ENCODE measurements around the gene KCNJ16.

KCNJ16 gene

DNA sequence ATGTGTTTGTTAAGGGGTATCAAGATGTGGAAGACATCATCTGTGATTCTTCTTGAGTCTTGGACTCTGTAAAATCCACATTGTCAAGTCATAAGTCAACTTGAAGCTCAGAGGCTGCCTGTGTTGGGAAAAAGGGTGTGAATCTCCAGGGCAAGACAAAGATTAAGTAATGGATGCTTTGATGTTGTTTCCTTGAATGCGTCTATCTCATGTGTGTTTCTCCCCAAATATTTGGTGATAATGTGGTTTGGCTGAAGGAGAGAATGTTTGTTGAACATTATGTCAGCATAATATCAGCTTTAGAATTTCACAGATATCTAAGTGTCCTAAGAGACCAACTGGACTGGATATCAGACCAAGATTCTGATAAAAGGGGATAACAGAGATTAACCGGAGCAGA lies 24.1 kb upstream of the KCNJ16 start:
- no peak overlapping the region for H3K4me3 Mint-ChIP-seq
- no peak overlapping the region for H3K27ac Mint-ChIP-seq
- H3K27me3 Mint-ChIP-seq (ENCODE audit: low read depth): no peaks in the 10 kb centered on the region
- peaks cover 2% of the 10 kb centered on the region for H3K4me1 Mint-ChIP-seq (ENCODE audit: low read depth)
- no peaks in the 10 kb centered on the region for H3K9me3 Mint-ChIP-seq
- no peaks in the 10 kb centered on the region for H3K36me3 Mint-ChIP-seq (ENCODE audit: low read depth)

DNA sequence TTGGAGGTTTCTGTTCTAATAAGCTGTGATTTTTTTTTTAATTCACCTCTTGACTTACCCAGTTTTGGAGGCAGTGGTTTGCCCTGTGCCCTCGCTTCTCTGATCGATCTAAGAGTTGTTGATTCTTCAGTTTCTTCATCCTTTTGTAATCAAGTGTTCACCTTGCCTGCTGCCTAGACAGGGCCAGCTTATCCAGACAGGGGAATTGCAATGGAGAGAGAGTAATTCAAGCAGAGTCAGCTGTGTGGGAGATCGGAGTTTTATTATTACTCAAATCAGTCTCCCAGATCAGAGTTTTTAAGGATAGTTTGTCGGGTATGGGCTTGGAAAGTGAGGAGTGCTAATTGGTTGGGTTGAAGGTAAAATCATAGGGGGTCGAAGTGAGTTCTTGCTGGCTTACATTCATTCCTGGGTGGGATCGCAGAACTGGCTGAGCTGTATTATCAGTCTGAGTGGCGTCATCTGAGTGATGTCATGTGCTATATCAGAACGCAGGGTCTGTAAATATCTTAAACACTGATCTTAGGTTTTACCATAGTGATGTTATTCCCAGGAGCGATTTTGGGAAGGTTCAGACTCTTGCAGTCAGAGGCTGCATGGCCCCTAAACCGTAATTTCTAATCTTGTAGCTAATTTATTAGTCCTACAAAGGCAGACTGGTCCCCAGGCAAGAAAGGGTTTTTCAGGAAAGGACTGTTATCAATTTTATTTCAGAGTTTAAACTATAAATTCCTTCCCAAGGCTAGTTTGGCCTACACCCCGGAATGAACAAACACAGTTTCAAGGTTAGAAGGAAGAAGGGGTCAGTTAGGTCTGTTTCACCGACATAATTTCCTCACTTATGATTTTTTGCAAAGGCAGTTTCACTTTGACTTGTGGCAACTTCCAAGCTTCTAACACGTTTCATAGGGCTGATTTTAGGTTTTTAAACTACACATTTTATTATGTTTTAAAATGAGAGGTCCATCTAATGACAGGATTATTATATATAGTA lies 21.5 kb upstream of the KCNJ16 start:
- Mint-ChIP-seq H3K36me3 (ENCODE audit: low read depth) (no peaks in the 10 kb centered on the region), H3K4me3 (no peak overlapping the region), H3K27ac (no peak overlapping the region), H3K9me3 (no peaks in the 10 kb centered on the region), H3K4me1 (ENCODE audit: low read depth) (peaks cover 2% of the 10 kb centered on the region), H3K27me3 (ENCODE audit: low read depth) (no peaks in the 10 kb centered on the region)

DNA sequence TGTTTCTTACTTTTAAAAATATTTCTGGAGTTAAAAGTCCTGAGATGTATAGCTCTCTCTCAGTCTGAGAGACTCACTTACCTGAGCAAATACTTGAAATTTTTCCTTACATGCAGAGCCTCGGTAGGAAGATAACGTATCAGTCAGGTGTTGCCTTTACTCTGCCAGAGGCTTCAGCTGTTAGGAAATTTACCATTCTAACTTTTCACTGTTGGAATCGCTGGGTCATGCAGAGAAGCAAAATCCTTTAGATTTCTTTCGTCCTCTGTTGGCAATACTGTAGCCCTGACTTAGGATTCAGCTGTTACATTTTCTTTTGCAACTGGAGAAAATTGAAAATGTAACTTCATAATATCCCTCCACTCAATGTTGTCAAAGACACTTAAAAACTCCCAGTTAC lies 20.0 kb upstream of the KCNJ16 start:
- H3K4me3 Mint-ChIP-seq: no peak overlapping the region

DNA sequence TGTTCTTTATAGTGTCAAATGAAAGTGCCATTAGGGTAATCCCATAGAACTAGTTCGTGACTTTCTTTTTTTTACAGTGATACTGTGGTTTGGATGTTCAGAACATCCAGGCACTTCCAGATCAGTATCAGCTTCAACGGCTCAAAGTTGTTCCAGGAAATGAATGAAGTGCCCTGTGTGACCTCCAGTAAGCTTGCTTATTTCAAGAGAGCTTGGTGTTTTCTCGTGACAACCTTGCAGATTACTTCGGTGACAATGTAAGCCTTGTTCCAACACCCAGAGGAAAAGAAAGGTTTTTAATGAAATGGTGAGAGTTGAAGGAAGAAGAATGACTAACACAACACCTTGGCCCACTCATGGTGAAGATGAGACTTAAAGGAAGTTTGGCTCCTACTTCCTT lies 16.0 kb upstream of the KCNJ16 start:
- no peaks in the 10 kb centered on the region for H3K9me3 Mint-ChIP-seq
- peaks cover 3% of the 10 kb centered on the region for H3K4me1 Mint-ChIP-seq (ENCODE audit: low read depth)
- H3K36me3 Mint-ChIP-seq (ENCODE audit: low read depth): no peaks in the 10 kb centered on the region
- no peak overlapping the region for H3K4me3 Mint-ChIP-seq
- no peaks in the 10 kb centered on the region for H3K27me3 Mint-ChIP-seq (ENCODE audit: low read depth)
- no peak overlapping the region for H3K27ac Mint-ChIP-seq

More for the DNA sequence above, 20.0 kb upstream of the KCNJ16 start:
- Mint-ChIP-seq H3K27ac (no peak overlapping the region), H3K27me3 (ENCODE audit: low read depth) (no peaks in the 10 kb centered on the region), H3K36me3 (ENCODE audit: low read depth) (no peaks in the 10 kb centered on the region), H3K9me3 (no peaks in the 10 kb centered on the region), H3K4me1 (ENCODE audit: low read depth) (peaks cover 5% of the 10 kb centered on the region)

DNA sequence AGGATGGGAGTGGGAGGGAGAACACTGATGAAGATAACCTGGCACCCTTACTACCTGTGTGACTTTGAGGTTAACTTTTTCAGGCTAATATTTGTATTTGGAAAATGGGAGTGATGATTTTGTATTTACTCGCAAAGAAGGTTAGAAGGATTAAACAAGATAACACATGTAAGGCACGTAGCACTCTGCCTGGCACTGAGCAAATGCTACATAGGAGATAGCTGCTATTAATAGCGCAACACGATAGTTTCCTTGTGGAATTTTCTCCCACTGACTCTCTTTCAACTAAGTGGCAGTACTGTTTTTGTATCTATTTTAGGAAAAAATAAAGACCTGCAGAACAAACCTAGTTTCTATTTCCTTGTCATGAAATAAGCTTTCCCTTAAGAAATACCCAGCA lies 15.4 kb upstream of the KCNJ16 start:
- Mint-ChIP-seq H3K4me3 (no peak overlapping the region), H3K27ac (no peak overlapping the region), H3K9me3 (no peaks in the 10 kb centered on the region), H3K36me3 (ENCODE audit: low read depth) (no peaks in the 10 kb centered on the region), H3K4me1 (ENCODE audit: low read depth) (peaks cover 3% of the 10 kb centered on the region), H3K27me3 (ENCODE audit: low read depth) (no peaks in the 10 kb centered on the region)

DNA sequence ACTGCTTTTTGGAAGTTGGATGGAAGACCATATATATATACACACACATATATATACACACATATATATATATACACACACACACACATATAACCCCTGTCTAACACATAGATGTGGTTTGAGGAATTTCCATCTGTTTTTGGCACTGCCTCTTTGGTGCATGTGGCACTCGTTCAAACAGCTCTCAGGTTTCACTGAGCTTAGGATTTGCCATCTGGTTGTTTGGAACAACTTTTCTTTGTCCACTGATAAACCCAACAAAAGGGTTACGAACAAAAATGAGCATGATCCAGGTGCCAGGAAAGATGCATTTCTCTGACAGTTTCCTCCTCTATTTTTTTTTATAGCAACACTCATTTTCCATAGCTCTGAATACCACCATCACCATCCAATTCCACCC lies 14.6 kb upstream of the KCNJ16 start:
- no peaks in the 10 kb centered on the region for H3K9me3 Mint-ChIP-seq
- peaks cover 3% of the 10 kb centered on the region for H3K4me1 Mint-ChIP-seq (ENCODE audit: low read depth)
- no peak overlapping the region for H3K4me3 Mint-ChIP-seq
- no peaks in the 10 kb centered on the region for H3K27me3 Mint-ChIP-seq (ENCODE audit: low read depth)
- no peaks in the 10 kb centered on the region for H3K36me3 Mint-ChIP-seq (ENCODE audit: low read depth)
- no peak overlapping the region for H3K27ac Mint-ChIP-seq

DNA sequence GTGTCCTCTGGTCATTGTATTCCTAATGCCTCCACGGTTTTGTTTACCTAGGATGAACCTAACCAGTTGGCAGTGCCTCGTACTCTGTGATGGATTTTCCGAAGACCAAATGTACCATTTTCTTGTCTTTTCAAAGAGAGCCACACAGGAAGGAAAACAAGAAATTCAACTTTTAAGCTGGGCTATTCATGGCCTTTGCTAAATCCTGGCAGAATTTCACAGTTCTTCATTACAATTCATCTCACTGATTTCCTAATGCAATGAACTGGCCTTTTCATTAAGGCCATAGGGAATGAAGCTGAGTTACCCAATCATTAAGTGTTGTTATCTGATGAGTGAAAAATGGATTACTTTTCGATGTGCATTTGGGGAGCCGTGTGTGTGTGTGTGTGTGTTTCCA lies 7.9 kb upstream of the KCNJ16 start:
- Mint-ChIP-seq H3K4me1 (ENCODE audit: low read depth) (no peaks in the 10 kb centered on the region), H3K4me3 (no peak overlapping the region), H3K27ac (no peak overlapping the region), H3K36me3 (ENCODE audit: low read depth) (no peaks in the 10 kb centered on the region), H3K27me3 (ENCODE audit: low read depth) (no peaks in the 10 kb centered on the region), H3K9me3 (no peaks in the 10 kb centered on the region)

DNA sequence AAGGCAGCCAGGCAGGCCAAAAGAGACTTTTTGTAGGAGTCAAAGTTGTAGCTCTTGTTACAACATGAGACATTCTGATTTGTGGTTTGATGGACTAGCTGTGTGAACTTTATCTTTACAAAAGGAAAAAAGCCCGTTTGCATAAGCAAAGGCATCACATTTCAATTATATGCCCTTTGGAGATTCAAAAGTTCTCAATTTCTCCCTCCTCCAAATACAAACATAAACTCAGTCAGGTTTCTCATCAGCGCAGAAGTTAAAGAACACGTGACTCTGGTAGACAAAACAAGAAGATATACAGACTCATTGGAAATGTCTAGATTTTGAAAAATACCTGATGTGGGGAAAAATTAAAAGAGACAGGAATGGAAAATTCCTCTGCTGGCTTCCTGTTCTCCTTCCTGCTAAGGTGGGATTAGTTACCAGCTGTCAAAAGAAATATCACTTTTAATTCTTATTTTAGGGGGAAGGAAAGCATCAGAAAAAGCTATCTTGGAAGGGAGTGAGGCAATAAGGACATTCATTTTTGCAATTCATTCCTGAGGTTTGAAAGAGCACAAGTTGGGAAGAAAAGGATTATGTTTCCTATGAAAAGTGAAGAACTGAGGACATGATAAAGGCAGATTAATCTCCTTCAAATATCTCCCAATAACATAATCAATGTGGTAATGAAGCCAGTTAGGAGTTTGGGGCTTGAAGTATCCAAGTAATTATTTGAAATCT lies 4.6 kb upstream of the KCNJ16 start:
- H3K4me1 Mint-ChIP-seq (ENCODE audit: low read depth): no peaks in the 10 kb centered on the region

DNA sequence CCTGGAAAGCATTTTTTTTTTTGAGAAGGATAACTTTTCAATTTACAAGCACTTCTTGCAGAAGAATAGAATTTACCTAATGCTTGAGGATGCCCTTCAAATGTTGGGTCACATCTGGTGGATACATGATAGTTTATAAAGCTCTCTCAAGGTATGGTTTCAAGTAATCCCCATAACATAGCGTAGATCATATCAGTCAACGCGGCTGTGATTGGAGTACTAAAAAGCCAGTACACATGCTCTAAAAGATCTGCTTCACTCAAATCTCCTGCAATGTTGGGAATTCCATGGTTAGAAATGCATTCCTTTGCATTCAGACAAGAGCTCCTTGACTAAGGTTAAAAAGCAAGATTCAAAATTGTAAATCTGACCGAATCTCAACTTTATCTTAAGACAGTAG lies 3.9 kb upstream of the KCNJ16 start:
- H3K4me3 Mint-ChIP-seq: no peak overlapping the region
- H3K27ac Mint-ChIP-seq: no peak overlapping the region
- H3K27me3 Mint-ChIP-seq (ENCODE audit: low read depth): peaks cover 3% of the 10 kb centered on the region
- H3K4me1 Mint-ChIP-seq (ENCODE audit: low read depth): no peaks in the 10 kb centered on the region
- no peaks in the 10 kb centered on the region for H3K9me3 Mint-ChIP-seq
- H3K36me3 Mint-ChIP-seq (ENCODE audit: low read depth): no peaks in the 10 kb centered on the region

More for the DNA sequence above, 4.6 kb upstream of the KCNJ16 start:
- Mint-ChIP-seq H3K27ac (no peak overlapping the region), H3K4me3 (no peak overlapping the region), H3K27me3 (ENCODE audit: low read depth) (peaks cover 3% of the 10 kb centered on the region), H3K9me3 (no peaks in the 10 kb centered on the region), H3K36me3 (ENCODE audit: low read depth) (no peaks in the 10 kb centered on the region)

DNA sequence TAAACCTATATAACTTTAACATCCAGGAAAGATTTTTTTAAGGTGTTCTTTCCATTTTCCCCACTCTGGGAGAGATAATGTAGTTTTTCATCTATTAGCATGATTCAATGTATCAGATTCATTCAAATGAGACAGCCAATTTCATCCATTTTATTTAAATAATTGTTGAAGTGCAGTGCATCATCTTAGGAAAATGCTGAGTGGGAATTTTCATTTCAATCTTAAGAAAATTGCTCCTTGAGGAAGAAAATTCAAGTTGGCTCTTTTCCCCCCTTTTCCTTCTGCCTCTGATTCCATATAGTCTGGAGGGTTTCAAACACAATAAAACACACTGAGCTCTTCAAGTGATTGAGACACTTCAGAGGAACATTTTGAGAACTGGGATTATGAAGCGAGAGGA lies 3.4 kb upstream of the KCNJ16 start:
- Mint-ChIP-seq H3K9me3 (no peaks in the 10 kb centered on the region), H3K4me3 (no peak overlapping the region), H3K27ac (no peak overlapping the region), H3K27me3 (ENCODE audit: low read depth) (peaks cover 3% of the 10 kb centered on the region), H3K36me3 (ENCODE audit: low read depth) (no peaks in the 10 kb centered on the region), H3K4me1 (ENCODE audit: low read depth) (no peaks in the 10 kb centered on the region)

DNA sequence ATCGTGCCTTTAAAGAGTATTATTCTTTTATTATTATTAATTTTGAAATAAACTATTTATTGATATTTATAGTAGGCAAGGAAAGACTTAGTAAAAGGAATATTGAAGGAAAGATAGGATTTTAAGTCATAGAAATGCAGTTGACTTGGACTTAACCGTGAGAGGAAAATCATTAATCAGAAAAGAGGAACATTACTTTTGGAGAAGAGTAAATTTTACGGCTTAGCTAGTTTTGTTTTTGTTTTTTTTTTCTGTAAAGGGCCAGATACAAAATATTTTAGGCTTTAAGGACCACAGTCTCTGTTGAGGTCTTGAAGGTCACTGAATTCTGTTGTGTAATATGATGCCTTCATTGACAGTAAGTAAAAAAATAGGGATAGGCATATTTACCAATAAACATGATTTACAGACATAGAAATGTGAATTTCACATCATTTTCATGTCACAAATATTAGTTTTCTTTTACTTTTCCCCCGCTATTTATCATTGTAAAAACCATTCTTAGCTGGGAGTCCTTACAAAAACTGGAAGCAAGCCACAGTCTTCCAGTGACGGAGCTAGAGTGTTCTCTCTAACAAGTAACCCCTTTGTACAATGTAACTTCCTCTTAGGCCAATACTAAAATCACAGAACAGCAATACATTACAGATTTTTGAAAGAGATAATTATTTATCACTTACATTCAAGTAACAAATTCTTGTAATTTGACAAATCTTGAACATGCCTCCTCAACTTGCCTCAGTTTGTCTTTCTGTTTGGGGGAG lies 2.3 kb upstream of the KCNJ16 start:
- Mint-ChIP-seq H3K27me3 (ENCODE audit: low read depth) (peaks cover 3% of the 10 kb centered on the region), H3K9me3 (no peaks in the 10 kb centered on the region), H3K36me3 (ENCODE audit: low read depth) (no peaks in the 10 kb centered on the region), H3K4me1 (ENCODE audit: low read depth) (no peaks in the 10 kb centered on the region), H3K27ac (no peak overlapping the region), H3K4me3 (no peak overlapping the region)

DNA sequence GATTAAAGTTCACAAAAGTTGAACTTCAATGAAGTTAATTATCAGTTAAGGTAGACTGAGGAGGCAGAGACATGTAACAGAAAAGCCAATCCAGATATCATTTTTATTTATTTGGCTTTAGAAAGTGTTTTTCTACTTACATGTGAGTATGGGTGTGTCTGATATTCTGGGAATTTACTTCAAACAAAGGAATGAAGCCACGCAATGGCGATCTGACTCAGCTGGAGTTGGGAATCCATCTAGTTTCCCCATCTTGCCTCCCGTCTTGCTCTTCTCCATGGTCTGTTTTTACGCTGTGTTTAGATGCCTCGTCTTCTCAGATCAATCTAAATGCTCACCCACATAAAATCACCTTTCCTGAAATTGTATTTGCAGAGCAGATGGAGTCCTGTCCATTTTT lies 1.7 kb upstream of the KCNJ16 start:
- Mint-ChIP-seq H3K4me1 (ENCODE audit: low read depth) (no peaks in the 10 kb centered on the region), H3K4me3 (no peak overlapping the region), H3K27me3 (ENCODE audit: low read depth) (peaks cover 3% of the 10 kb centered on the region), H3K9me3 (no peaks in the 10 kb centered on the region), H3K36me3 (ENCODE audit: low read depth) (no peaks in the 10 kb centered on the region), H3K27ac (no peak overlapping the region)

DNA sequence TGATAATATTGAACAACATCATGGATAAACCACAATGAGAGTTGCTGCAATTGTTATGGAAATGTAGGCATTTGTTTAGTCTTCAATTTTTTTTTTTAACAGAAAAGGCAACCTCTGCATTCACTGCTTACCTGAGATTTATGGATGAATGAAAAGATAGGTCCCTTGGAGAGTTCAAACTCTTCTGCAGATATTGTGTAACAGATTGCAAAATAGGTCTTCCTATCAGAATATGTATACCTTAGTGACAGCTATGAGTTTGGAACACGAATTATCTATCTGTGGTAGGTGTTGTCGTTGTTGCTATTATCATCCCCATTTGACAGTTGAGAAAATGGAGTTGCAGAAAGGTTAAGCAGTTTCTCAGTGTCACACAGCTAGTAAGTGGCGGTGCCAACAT lies 1.2 kb upstream of the KCNJ16 start:
- H3K4me1 Mint-ChIP-seq (ENCODE audit: low read depth): no peaks in the 10 kb centered on the region

DNA sequence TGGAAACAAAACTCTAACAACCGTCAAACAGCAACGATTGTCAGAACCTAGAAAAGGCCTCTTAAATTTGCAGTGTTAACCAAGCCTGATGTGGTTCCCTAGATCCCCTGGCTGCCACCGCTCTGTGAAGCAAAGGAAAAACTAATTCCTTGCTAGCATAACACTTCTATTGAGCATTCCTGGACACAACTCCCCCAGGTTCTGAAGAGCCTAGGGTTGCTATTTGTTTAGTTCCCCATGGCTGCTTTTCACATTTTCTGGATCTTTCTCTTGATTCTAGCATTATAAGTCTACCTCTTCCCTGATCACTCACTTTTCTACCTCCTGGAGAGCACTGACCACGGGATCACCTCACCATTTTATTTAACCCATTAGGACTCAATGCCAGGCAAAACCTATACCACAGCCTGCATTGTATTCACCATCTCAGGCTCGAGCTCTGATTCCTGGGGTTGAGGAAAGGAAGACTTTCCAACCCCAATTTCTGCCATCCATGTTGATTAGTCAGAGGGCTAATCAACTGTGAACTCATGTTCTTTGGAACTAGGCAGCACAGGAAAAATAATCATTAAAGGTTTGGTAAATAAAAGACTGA lies 692 bp upstream of the KCNJ16 start:
- H3K27ac Mint-ChIP-seq: no peak overlapping the region
- H3K9me3 Mint-ChIP-seq: no peaks in the 10 kb centered on the region
- H3K27me3 Mint-ChIP-seq (ENCODE audit: low read depth): peaks cover 3% of the 10 kb centered on the region
- no peaks in the 10 kb centered on the region for H3K4me1 Mint-ChIP-seq (ENCODE audit: low read depth)
- no peaks in the 10 kb centered on the region for H3K36me3 Mint-ChIP-seq (ENCODE audit: low read depth)
- H3K4me3 Mint-ChIP-seq: no peak overlapping the region

More for the DNA sequence above, 1.2 kb upstream of the KCNJ16 start:
- H3K4me3 Mint-ChIP-seq: no peak overlapping the region
- H3K36me3 Mint-ChIP-seq (ENCODE audit: low read depth): no peaks in the 10 kb centered on the region
- H3K27me3 Mint-ChIP-seq (ENCODE audit: low read depth): peaks cover 3% of the 10 kb centered on the region
- no peak overlapping the region for H3K27ac Mint-ChIP-seq
- no peaks in the 10 kb centered on the region for H3K9me3 Mint-ChIP-seq

Data from T-helper 1 cell treated with Interleukin-12 subunit alpha and Interleukin-12 subunit beta and Interleukin-4 antibody, amounts not matched to agents 30 μg/mL and 1 μg/mL, for 36 hours (primary cell).